ENCODE measurements around the gene EDEM3. TPM values are rescaled to one million over a fixed set of nuclear protein-coding genes. Genes with fewer than 3 reads are reported as not detected.

The EDEM3 gene
- total RNA-seq, 1 donor from 2014 or later, result 29.9 TPM

GRCh38 chr1:184660462-184661191 lies 94.0 kb downstream of the EDEM3 start:
- H3K36me3 Mint-ChIP-seq, result no peaks in the 10 kb centered on the region
- no peaks in the 10 kb centered on the region for H3K9me3 Mint-ChIP-seq
- TF ChIP-seq, protein P1, sequence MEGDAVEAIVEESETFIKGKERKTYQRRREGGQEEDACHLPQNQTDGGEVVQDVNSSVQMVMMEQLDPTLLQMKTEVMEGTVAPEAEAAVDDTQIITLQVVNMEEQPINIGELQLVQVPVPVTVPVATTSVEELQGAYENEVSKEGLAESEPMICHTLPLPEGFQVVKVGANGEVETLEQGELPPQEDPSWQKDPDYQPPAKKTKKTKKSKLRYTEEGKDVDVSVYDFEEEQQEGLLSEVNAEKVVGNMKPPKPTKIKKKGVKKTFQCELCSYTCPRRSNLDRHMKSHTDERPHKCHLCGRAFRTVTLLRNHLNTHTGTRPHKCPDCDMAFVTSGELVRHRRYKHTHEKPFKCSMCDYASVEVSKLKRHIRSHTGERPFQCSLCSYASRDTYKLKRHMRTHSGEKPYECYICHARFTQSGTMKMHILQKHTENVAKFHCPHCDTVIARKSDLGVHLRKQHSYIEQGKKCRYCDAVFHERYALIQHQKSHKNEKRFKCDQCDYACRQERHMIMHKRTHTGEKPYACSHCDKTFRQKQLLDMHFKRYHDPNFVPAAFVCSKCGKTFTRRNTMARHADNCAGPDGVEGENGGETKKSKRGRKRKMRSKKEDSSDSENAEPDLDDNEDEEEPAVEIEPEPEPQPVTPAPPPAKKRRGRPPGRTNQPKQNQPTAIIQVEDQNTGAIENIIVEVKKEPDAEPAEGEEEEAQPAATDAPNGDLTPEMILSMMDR (conservative IDR thresholded peaks at IDR 0.05), result no peak
- peaks cover 18% of the 10 kb centered on the region for H3K27me3 Mint-ChIP-seq
- H3K4me3 Mint-ChIP-seq, result no peak overlapping the region
- no peak overlapping the region for H3K27ac Mint-ChIP-seq
- H3K4me1 Mint-ChIP-seq (ENCODE audit: unreplicated experiment), result peaks cover 4% of the 10 kb centered on the region
- no peak for DNase-seq (ENCODE audit: extremely low spot score, unreplicated experiment)

- Mint-ChIP-seq H3K27ac (no peak overlapping the region), H3K36me3 (no peaks in the 10 kb centered on the region), H3K4me3 (no peak overlapping the region), H3K27me3 (peaks cover 9% of the 10 kb centered on the region), H3K4me1 (ENCODE audit: unreplicated experiment) (no peaks in the 10 kb centered on the region), H3K9me3 (peaks cover 4% of the 10 kb centered on the region)
- DNase-seq (ENCODE audit: extremely low spot score, unreplicated experiment), result no peak
- TF ChIP-seq, protein P1 (conservative IDR thresholded peaks at IDR 0.05), result no peak
These were observed 96.6 kb downstream of the EDEM3 start for GRCh38 chr1:184658055-184658454.

DNA sequence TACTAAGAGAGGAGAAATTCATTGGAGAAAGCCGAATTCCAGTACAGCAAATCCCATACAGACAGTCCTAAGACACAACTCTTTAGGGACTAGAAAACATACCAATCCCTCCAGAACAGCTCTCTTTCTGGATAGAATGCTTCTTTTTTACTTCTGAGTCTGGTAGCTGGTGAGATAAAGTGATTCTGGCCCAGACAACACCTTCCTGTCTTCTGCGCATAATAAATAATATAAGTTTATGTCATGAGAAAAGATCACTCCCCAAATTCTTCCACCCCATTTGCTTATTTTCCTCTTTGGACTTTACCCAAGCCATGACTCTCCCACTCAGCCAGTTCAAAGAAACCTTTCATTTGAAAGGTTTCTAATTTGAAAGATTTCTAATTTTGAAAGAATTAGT lies 98.4 kb downstream of the EDEM3 start:
- TF ChIP-seq, protein P1 (conservative IDR thresholded peaks at IDR 0.05), result no peak
- H3K36me3 Mint-ChIP-seq, result no peaks in the 10 kb centered on the region
- peaks cover 3% of the 10 kb centered on the region for H3K27me3 Mint-ChIP-seq
- no peaks in the 10 kb centered on the region for H3K4me1 Mint-ChIP-seq (ENCODE audit: unreplicated experiment)
- H3K27ac Mint-ChIP-seq, result no peak overlapping the region
- DNase-seq (ENCODE audit: extremely low spot score, unreplicated experiment), result no peak
- peaks cover 7% of the 10 kb centered on the region for H3K9me3 Mint-ChIP-seq
- H3K4me3 Mint-ChIP-seq, result no peak overlapping the region

GRCh38 chr1:184655185-184655584 lies 99.5 kb downstream of the EDEM3 start:
- no peaks in the 10 kb centered on the region for H3K4me1 Mint-ChIP-seq (ENCODE audit: unreplicated experiment)
- peaks cover 7% of the 10 kb centered on the region for H3K9me3 Mint-ChIP-seq
- no peaks in the 10 kb centered on the region for H3K36me3 Mint-ChIP-seq
- H3K27me3 Mint-ChIP-seq, result peaks cover 8% of the 10 kb centered on the region
- no peak for DNase-seq (ENCODE audit: extremely low spot score, unreplicated experiment)
- TF ChIP-seq, protein P1 (conservative IDR thresholded peaks at IDR 0.05), result no peak
- H3K27ac Mint-ChIP-seq, result no peak overlapping the region
- no peak overlapping the region for H3K4me3 Mint-ChIP-seq

DNA sequence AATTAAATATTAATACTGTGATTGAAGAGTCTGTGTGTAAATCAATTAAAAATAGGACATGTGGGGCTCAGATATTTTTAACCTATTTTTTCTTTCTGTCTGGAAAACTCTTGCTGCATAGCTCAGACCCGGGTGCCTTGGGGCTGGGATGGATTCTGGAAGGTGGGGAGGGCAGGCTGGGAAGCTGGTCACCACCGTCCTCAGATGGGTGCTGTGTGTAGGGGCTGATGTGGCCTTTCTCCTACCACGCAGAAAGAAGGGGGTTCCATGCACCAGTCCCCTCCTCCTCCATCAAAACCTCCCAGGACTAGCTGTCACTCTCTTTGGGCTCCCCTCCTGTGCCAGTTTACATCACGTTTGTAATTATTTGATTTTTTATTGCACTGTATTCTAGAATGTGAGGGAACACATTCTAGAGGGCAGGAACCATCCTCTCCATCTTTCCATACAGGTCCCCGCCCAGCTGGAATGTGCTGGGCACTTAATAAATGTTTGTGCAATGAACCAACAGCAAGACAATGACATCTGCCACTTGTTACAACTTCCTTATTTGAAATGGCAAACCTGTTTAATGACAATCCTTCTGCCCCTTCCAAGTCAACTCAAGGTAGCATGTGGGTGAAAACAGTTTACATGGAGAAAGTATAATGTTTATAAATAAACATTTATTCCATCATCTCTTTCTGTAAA lies 104.3 kb downstream of the EDEM3 start:
- Mint-ChIP-seq H3K4me3 (no peak overlapping the region), H3K4me1 (ENCODE audit: unreplicated experiment) (no peaks in the 10 kb centered on the region), H3K9me3 (peaks cover 12% of the 10 kb centered on the region), H3K36me3 (no peaks in the 10 kb centered on the region), H3K27ac (no peak overlapping the region), H3K27me3 (peaks cover 8% of the 10 kb centered on the region)
- no peak for DNase-seq (ENCODE audit: extremely low spot score, unreplicated experiment)
- TF ChIP-seq, protein P1 (conservative IDR thresholded peaks at IDR 0.05), result no peak
